Activated CD4-positive, alpha-beta T cell treated with anti-CD3 and anti-CD28 coated beads, Interleukin-2, amount 10 ng/mL, durations not matched to agents 7 days and 5 days (primary cell): ENCODE results near the gene CABP4. TPM values are rescaled to one million over a fixed set of nuclear protein-coding genes. Genes with fewer than 3 reads are reported as not detected.

ENCODE experiments used
- CTCF ChIA-PET: fragments of 350-600 bp; sonication (Branson Sonifier 250); formaldehyde crosslinking; loops from one replicate; lab custom pipeline; 2021; ENCODE audit warnings: antibody characterized with exemption; lab: Charles Lee
- POLR2A ChIA-PET: fragments of 350-600 bp; sonication (Branson Sonifier 250); formaldehyde crosslinking; loops from one replicate; lab custom pipeline; 2021; ENCODE audit warnings: antibody characterized with exemption; lab: Charles Lee
- DNase-seq: peaks from one replicate; pipeline ENCODE4 v3.0.0-alpha.2; 2020
- H3K27ac Mint-ChIP-seq: one replicate; pipeline ENCODE4 v1.8.0; 2021; ENCODE audit warnings: mild to moderate bottlenecking, moderate library complexity, mixed read lengths
- H3K27me3 Mint-ChIP-seq: one replicate; pipeline ENCODE4 v1.8.0; 2021; ENCODE audit warnings: mixed read lengths
- H3K36me3 Mint-ChIP-seq: one replicate; pipeline ENCODE4 v1.8.0; 2021; ENCODE audit warnings: low read depth, mixed read lengths
- H3K4me1 Mint-ChIP-seq: one replicate; pipeline ENCODE4 v1.8.0; 2021; ENCODE audit warnings: mixed read lengths
- H3K4me3 Mint-ChIP-seq: one replicate; pipeline ENCODE4 v1.8.0; 2021; ENCODE audit warnings: mild to moderate bottlenecking, moderate library complexity, mixed read lengths
- H3K9me3 Mint-ChIP-seq: one replicate; pipeline ENCODE4 v1.8.0; 2021; ENCODE audit warnings: mixed read lengths
- total RNA-seq, 2 experiments: library from RNA; stranded (reverse); gene quantifications; one replicate each; pipeline ENCODE4 v1.2.3, GENCODE V29; 2021

The CABP4 gene
- total RNA-seq, 2 experiments from 2014 or later, result 1.3 to 2.6 TPM

DNA sequence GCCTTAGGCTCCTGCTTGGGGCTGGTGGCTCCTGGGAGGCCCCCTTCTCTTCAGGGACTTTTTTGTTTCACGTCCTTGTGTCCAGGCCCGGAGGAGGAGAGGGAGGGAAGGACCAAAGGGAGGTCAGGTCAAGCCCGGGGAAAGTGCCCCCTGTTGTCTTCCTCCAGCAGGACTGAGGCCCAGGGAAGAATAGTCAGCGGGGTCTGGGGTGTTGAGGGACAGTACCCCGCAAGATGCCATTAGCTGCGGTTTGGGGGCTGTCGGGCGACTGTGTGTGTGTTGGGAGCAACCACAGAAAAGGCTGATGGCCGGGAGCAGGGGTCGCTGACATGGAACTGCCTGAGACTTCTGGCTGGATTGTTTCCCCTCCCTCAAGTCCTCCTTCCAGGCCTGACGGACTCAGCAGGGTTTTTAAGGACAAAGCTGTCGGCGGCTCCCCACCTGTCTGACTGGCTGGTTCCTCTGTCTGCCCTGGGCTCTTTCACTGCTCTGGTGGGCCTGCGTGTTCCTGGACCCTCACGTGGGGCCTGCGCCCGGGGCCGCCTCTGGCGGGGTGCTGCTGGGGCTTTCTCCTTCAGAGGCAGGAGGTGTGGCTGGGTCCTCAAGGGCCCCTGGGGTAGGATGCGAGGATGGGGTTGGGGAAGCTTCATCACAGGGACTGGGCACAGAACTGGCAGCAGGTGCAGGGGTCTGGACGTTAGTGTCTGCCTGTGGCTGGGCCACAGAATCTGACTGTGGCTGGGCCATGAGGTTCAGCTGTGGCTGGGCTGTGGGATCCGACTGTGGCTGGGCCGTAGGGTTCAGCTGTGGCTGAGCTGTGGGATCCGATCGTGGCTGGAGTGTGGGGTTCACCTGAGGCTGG, 4.1 kb upstream of the CABP4 start:
- Mint-ChIP-seq H3K4me3 (no peak overlapping the region), H3K27ac (no peak overlapping the region), H3K36me3 (no peaks in the 10 kb centered on the region), H3K4me1 (peaks cover 29% of the 10 kb centered on the region), H3K9me3 (no peaks in the 10 kb centered on the region), H3K27me3 (peaks cover 3% of the 10 kb centered on the region)
- ChIA-PET CTCF (interaction anchor here (0.5 to 2.7 kb wide), 5 partner anchors 10 to 56 kb away, joined by 3 to 6 read pairs (median 4); no protein-coding TSS in a partner anchor), POLR2A (interaction anchor here (0.7 kb wide), 1 partner anchor 32 kb away, joined by 3 read pairs; the partner anchor contains the start of gene AIP)
- no peak for DNase-seq

DNA sequence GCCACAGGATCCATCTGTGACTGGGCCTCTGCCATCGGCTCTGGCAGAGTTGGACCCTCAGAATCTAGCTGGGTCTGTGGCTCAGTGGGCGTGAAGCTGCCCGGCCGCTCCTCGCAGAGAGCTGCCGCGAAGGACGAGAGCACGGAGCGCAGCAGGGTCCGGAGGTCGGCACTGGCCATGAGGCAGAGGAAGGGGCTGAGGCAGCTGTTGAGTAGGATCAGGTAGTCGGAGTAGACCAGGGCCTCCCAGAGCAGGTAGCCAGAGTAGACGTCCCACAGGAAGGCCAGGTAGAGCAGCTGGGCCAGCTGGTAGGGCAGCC, 3.5 kb upstream of the CABP4 start:
- Mint-ChIP-seq H3K36me3 (no peaks in the 10 kb centered on the region), H3K27ac (no peak overlapping the region), H3K27me3 (peaks cover 3% of the 10 kb centered on the region), H3K4me1 (peaks cover 23% of the 10 kb centered on the region), H3K4me3 (no peak overlapping the region), H3K9me3 (no peaks in the 10 kb centered on the region)
- CTCF ChIA-PET, result interaction anchor here (0.5 to 2.7 kb wide), 5 partner anchors 10 to 57 kb away, joined by 3 to 6 read pairs (median 4); no protein-coding TSS in a partner anchor
- DNase-seq, result no peak
- POLR2A ChIA-PET, result interaction anchor here (0.7 kb wide), 1 partner anchor 31 kb away, joined by 3 read pairs; the partner anchor contains the start of gene AIP

DNA sequence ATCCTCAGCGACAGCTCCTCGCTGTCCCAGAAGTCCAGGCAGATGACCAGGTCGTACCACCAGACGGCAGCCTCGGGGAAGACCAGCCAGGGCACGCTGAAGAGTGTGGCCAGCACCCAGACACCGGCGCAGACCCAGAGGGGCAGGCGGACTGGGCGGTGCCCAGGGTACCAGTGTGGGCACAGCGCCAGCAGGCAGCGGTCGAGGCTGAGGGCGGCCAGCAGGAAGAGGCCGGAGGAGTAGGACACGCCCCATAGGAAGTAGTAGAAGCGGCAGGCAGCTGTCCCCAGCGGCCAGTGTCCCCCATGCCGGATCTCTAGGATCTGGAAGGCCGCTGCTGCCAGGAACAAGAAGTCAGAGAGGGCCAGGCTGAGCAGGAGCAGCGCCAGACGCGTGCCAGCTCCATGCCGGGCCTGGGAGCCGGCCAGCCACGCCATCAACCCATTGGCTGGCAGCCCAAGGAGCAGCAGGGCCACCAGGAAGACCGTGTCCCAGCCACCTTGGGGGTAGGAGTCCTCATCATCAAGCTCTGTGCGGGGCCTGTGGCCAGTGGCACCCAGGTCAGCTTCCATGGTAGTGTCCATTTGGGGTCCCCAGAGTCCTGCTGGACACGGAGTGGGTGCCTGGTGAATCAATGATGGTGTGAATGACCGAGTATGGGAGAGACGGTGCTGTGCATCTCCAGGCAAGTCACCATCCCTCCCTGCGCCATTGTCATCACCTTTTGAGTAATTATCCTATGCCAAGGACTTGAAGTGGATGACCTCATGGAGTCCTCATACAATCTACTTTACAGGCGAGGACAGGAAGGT, 2.8 kb upstream of the CABP4 start, which contains the start of gene GPR152:
Gene GPR152 (minus strand): TSS at position 589 of the 812 bp plus-strand sequence. CDS start 5 bp downstream, at position 584.
- peaks cover 15% of the 10 kb centered on the region for H3K4me1 Mint-ChIP-seq
- H3K36me3 Mint-ChIP-seq, result no peaks in the 10 kb centered on the region
- no peak within 1 kb of the TSS for H3K4me3 Mint-ChIP-seq
- ChIA-PET POLR2A (no interaction called here), CTCF (interaction anchor here (1.0 to 2.7 kb wide), 2 partner anchors 9 to 43 kb away, joined by 4 to 6 read pairs; no protein-coding TSS in a partner anchor)
- no peaks in the 10 kb centered on the region for H3K9me3 Mint-ChIP-seq
- DNase-seq, result no peak
- peaks cover 3% of the 10 kb centered on the region for H3K27me3 Mint-ChIP-seq
- H3K27ac Mint-ChIP-seq, result no peak within 1 kb of the TSS

DNA sequence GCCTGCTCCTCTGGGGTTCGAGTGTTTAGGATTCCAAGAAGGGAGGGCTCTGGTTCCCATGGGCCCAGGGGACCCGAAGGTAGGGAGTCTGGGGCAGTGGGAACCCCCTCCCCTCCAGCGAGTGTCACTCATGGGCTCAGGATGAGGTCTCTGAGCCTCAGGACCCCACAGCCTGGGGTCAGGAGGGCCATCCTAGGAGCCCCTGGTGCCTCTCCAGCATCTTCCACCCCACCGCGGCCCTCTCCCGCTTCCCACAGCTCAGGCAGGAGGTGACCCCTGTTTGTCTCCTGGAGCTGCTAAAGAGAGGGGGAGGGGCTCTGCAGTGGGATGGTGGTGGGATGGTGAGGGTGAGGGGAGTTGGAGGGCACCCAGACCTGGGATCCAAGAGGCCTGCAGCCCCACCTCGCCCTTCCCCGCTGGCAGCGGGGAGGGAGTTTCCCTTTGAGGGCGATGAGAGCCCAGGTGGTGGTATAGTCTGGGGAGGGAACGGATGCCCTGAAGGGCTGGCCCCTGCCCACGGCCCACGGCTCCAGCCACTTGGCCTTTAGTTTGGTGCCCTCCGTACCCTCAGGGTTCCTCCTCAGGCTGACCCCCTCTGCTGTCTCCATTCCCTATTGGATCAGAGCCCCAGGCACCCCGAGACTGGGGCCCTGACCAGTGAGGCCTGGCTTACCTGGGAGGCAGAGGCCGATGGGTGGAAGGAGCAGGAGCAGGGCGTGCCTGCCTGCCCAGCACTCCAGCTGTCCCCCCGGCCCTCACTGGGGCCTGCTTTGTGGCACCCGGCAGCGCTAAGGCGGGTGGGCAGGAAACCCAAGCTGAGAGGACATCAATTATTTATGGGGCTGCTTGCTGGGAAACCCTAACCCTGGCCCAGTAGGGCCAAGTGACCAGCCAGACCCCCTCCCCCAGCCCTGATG, 1.1 kb upstream of the CABP4 start:
- no peak overlapping the region for H3K27ac Mint-ChIP-seq
- H3K27me3 Mint-ChIP-seq, result peaks cover 3% of the 10 kb centered on the region
- CTCF ChIA-PET, result no interaction called here
- H3K4me1 Mint-ChIP-seq, result peaks cover 8% of the 10 kb centered on the region
- H3K36me3 Mint-ChIP-seq, result no peaks in the 10 kb centered on the region
- no peak for DNase-seq
- H3K4me3 Mint-ChIP-seq, result no peak overlapping the region
- POLR2A ChIA-PET, result no interaction called here
- H3K9me3 Mint-ChIP-seq, result no peaks in the 10 kb centered on the region

DNA sequence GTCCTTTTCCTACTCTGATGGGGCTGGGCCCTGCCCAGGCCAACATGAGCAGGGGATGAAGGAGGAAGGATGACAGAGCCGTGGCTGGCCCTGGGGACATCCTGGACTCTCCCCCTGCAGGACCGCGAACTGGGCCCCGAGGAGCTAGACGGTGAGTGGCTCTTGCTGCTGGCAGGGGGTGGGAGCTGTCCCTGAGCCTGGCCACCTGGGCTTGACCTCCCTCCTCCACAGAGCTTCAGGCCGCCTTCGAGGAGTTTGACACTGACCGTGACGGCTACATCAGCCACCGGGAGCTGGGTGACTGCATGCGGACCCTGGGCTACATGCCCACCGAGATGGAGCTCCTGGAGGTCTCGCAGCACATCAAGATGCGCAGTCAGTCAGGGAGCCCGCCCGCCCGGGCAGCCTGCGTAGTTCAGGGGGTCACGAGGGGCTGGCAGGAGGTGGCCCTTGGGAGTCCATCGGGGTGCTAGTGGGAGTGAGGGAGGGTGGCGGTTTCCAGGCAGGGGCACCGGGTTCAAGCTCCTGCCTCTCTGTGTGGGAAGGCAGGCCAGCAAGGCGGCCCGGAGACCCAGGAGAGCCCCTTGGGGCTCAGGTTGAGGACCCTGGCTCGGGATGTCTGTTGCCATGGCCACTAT, 1.0 kb downstream of the CABP4 start:
- Mint-ChIP-seq H3K27me3 (no peaks in the 10 kb centered on the region), H3K9me3 (no peaks in the 10 kb centered on the region), H3K36me3 (no peaks in the 10 kb centered on the region), H3K27ac (no peak overlapping the region), H3K4me1 (peaks cover 7% of the 10 kb centered on the region), H3K4me3 (no peak overlapping the region)
- DNase-seq, result no peak
- POLR2A ChIA-PET, result no interaction called here
- CTCF ChIA-PET, result interaction anchor here (0.8 to 1.6 kb wide), 5 partner anchors 12 to 87 kb away, joined by 3 to 10 read pairs (median 5); partner anchors contain the start of genes CORO1B and PTPRCAP

DNA sequence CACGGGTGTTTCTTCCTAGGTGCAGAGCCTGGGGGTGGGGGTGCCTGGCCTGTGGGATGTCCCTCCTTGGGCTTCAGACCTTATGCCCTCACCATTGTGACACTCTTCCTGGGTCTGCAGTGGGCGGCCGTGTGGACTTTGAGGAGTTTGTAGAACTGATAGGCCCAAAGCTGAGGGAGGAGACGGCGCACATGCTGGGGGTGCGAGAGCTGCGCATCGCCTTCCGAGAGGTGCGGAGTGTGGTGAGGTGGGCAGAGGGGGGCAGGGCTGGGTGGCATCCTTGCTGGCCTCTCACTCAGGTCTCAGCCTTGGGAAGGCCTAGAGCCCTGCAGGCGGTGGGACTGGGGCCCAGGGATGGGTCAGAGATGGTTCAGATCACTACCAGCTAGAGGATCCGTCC, 2.3 kb downstream of the CABP4 start:
- no peak for DNase-seq
- H3K36me3 Mint-ChIP-seq, result no peaks in the 10 kb centered on the region
- H3K9me3 Mint-ChIP-seq, result no peaks in the 10 kb centered on the region
- ChIA-PET POLR2A (no interaction called here), CTCF (interaction anchor here (1.1 to 1.6 kb wide), 2 partner anchors 16 to 20 kb away, joined by 3 to 5 read pairs; partner anchors contain the start of gene PTPRCAP)
- no peaks in the 10 kb centered on the region for H3K27me3 Mint-ChIP-seq
- H3K27ac Mint-ChIP-seq, result no peak overlapping the region
- H3K4me3 Mint-ChIP-seq, result no peak overlapping the region
- H3K4me1 Mint-ChIP-seq, result peaks cover 7% of the 10 kb centered on the region

DNA sequence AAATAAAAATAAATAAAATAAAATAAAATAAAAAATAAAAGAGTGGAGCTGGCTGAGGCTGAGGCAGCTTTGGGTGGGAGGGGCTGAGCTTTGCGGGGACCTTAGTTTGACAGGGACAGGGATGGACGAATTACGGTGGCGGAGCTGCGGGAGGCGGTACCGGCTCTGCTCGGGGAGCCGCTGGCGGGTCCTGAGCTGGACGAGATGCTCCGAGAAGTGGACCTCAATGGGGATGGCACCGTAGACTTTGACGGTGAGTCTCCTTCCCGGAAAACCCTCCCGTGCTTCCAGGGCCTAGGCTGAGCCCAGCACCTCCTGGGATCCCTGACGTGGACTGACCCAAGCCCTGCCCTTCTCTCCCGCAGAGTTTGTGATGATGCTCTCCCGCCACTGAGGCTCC, 3.1 kb downstream of the CABP4 start:
- H3K27ac Mint-ChIP-seq, result no peak overlapping the region
- no peaks in the 10 kb centered on the region for H3K9me3 Mint-ChIP-seq
- ChIA-PET POLR2A (no interaction called here), CTCF (interaction anchor here (1.1 kb wide), 1 partner anchor 17 kb away, joined by 3 read pairs; no protein-coding TSS in a partner anchor)
- no peak overlapping the region for H3K4me3 Mint-ChIP-seq
- DNase-seq, result no peak
- no peaks in the 10 kb centered on the region for H3K27me3 Mint-ChIP-seq
- H3K36me3 Mint-ChIP-seq, result no peaks in the 10 kb centered on the region
- H3K4me1 Mint-ChIP-seq, result peaks cover 9% of the 10 kb centered on the region

DNA sequence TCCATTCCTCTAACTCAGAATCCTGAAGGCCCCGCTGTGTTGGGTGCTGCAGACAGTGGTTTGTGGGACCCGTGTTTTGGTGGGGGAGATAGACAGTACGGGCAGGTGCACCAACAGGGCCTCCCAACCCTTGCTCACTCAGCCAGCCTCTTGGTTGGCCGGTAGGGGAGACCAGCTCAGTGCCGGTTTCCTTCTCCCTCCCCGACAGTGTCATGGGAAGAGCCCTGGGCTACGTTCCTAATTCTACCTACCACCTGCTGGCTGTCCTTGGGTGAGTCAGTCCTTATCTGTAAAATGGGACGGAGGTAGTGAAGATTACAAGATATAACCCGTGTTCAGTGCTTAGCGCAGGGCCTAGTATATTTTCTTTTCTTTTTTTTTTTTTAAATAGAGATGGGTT, 8.0 kb downstream of the CABP4 start:
- Mint-ChIP-seq H3K27ac (no peak overlapping the region), H3K4me3 (no peak overlapping the region), H3K36me3 (peaks cover 4% of the 10 kb centered on the region), H3K27me3 (no peaks in the 10 kb centered on the region), H3K4me1 (peaks cover 38% of the 10 kb centered on the region), H3K9me3 (no peaks in the 10 kb centered on the region)
- ChIA-PET POLR2A (no interaction called here), CTCF (interaction anchor here (0.6 kb wide), 1 partner anchor 19 kb away, joined by 3 read pairs; no protein-coding TSS in a partner anchor)
- no peak for DNase-seq

DNA sequence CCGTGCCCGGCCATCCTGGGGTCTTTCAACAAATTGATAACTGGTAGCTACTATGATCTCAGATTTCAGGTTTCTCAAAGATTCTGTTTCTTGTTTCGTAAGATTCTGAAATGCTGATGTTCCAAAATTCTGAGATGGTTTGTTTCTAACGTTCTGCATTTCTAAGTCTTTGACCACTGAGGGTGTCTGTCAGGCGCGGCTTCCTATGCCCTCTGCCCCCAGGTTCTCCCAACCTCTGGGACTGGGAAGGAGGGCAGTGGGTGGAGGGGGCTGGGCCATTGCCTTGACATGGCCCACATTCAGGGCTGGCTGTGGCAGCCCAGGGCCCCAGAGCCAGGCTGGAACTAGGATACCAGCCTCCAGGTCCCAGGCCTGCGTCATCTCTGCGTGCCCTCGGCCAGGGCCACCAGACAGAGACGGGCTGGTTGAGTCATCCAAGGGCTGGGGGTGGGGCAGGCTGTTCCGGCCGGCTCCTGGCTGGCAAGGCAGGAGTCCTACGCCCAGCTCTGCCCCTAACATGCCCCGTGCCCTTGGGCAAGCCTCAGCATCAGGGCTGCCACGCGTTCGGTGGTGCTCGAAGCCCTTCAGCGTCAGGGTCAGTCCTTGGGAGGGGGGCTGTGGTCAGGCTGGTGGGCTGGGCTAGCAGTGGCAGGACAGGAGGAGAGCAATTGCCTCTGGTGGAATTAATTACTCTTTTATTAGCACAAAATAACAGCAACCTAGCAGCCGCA, 8.7 kb downstream of the CABP4 start:
- no peaks in the 10 kb centered on the region for H3K9me3 Mint-ChIP-seq
- POLR2A ChIA-PET, result no interaction called here

DNA sequence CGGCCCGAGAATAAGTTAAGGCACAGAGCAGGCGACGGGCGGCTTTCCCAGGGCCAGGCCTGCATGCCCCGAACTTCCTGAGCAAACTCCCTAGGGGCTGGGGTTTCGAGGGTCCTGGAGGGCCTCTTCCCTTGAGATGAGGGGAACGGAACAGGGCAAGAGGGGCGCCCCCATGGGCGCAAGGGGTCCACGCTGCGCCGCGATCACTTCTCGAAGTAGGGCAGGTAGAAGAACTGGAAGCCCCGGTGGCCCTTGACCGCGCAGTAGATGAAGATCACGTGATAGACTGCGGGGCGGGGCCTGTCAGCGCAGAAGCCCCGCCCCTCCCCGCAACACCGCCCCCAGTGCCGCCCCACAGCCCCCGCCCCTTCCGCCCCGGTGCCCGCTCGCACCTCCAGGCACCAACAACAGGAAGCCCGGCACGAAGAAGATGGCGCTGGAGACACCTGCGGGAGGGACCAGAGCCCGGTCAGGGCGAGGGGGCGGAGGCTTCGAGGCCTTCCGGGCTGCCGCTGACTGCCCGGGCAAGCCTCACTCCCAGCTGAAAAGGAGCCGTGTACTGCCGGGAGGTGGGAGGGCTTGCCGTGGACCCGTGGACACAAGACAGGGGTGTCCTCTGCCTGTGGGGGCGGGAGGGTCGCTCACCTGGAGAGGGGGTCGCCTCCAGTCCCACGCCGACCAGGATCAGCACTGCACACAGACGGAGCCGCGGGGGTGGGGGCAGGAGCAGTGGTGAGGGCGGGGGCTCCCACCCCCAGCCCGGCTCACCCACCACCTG, 9.4 kb downstream of the CABP4 start:
- peak overlapping the region; percentile 84 for H3K4me3 Mint-ChIP-seq
- ChIA-PET POLR2A (interaction anchor here (1.1 kb wide), 1 partner anchor 27 kb away, joined by 3 read pairs; the partner anchor contains the start of gene PTPRCAP), CTCF (interaction anchor here (0.7 to 1.7 kb wide), 6 partner anchors 14 to 119 kb away, joined by 3 to 6 read pairs (median 3); partner anchors contain the start of genes AIP, PPP1CA and PTPRCAP)
- H3K27me3 Mint-ChIP-seq, result no peaks in the 10 kb centered on the region
- peak overlapping the region; percentile 93 for H3K27ac Mint-ChIP-seq
- peak; percentile 96 for DNase-seq
- H3K4me1 Mint-ChIP-seq, result peaks cover 44% of the 10 kb centered on the region
- no peaks in the 10 kb centered on the region for H3K9me3 Mint-ChIP-seq
- H3K36me3 Mint-ChIP-seq, result peaks cover 4% of the 10 kb centered on the region

More for the DNA sequence above, 8.7 kb downstream of the CABP4 start:
- Mint-ChIP-seq H3K27ac (peak overlapping the region; percentile 93), H3K36me3 (peaks cover 4% of the 10 kb centered on the region), H3K4me3 (peak overlapping the region; percentile 84), H3K27me3 (no peaks in the 10 kb centered on the region), H3K4me1 (peaks cover 42% of the 10 kb centered on the region)
- CTCF ChIA-PET, result no interaction called here
- no peak for DNase-seq
